Lower leg skin (tissue), 3 donors: ENCODE results near the gene SYNRG.

Experiments used
- CTCF ChIP-seq, 3 donors: fragments of 450-650 bp; IDR thresholded peaks; one replicate each; pipeline ENCODE4 v1.5.1; 2016; ENCODE audit warnings: antibody characterized with exemption in 3 of 3, mild to moderate bottlenecking in 3 of 3, moderate library complexity in 2 of 3
- POLR2A ChIP-seq, 2 donors: fragments of 450-650 bp; IDR thresholded peaks; one replicate each; pipeline ENCODE4 v1.6.1; 2016 to 2017; ENCODE audit warnings: antibody characterized with exemption in 2 of 2, mild to moderate bottlenecking in 1 of 2, moderate library complexity in 1 of 2

- TF ChIP-seq CTCF (IDR thresholded peaks at IDR 0.05), result no peak
- TF ChIP-seq POLR2A (IDR thresholded peaks at IDR 0.05), result no peak
Observed at GRCh38 chr17:37527249-37527851, 81.9 kb downstream of the SYNRG start.
